H7 (cell line): ENCODE results near the gene IGSF9. TPM values are rescaled to one million over a fixed set of nuclear protein-coding genes. Genes with fewer than 3 reads are reported as not detected.

Experiments used
- DNase-seq: peaks from one replicate; pipeline ENCODE4 v3.0.0; 2012
- H3K27me3 ChIP-seq: 2 replicates; pipeline ENCODE4 v1.6.0; 2011; ENCODE audit warnings: mild to moderate bottlenecking, low read length; ENCODE audit not compliant: control insufficient read depth, insufficient read depth
- H3K36me3 ChIP-seq: replicated peaks from 2 replicates; pipeline ENCODE4 v1.5.1; 2011; ENCODE audit warnings: low read length; ENCODE audit not compliant: control insufficient read depth, insufficient read depth
- H3K4me3 ChIP-seq: 2 replicates; pipeline ENCODE4 v1.5.1; 2011; ENCODE audit warnings: low read depth, mild to moderate bottlenecking, control low read depth, low read length, moderate library complexity; ENCODE audit not compliant: insufficient read depth
- total RNA-seq: library from RNA; depleted of rRNA; stranded (reverse); fragments of >200 nt; shearing (Covaris generic); gene quantifications from 2 replicates; pipeline ENCODE4 v1.2.3, GENCODE V29; 2014

Gene IGSF9
- total RNA-seq, 1 experiment from 2014 or later: 4.4 TPM

DNA sequence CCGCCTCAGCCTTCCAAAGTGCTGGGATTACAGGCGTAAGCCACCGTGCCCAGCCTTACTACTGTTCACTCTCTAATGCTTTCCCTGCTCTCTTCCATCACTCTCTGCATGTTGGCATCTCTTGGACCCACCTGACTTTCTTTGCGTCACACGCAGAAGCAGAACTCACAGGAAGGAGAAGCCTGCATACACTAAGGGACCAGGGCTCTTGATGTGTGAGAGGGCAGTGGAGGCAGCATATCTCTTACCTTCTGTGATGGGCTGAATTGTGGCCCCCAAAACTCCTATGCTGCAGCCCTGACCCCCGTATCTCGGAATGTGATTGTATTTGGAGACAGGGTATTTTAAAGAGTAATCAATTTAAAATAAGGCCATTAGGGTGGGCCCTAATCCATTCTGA is 35.4 kb upstream of the IGSF9 start:
- Histone ChIP-seq H3K36me3 (no peaks in the 10 kb centered on the region), H3K27me3 (no peaks in the 10 kb centered on the region; the same call in 1 of the 2 replicates), H3K4me3 (no peak overlapping the region)
- no peak for DNase-seq

DNA sequence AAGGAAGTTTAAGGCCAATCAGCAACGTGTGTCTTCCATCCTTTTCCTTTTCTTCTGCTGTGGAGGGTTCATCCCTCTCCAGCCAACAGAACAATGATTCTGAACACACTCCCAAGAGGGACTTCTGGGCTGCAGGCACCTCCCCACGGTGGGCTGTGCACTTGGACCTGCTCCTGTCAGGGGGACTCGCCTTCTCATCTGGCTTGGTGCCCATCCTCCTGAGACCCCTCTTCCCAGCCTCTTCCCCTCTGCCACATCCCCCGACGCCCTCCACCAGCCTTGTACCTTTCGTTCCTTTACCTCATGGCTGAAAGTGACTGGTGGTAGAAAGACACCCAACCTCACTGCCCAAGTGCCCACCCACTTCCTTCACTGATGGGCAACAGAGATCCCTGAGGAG is 34.7 kb upstream of the IGSF9 start:
- no peaks in the 10 kb centered on the region; the same call in 1 of the 2 replicates for H3K27me3 ChIP-seq
- no peak overlapping the region for H3K4me3 ChIP-seq
- no peaks in the 10 kb centered on the region for H3K36me3 ChIP-seq
- DNase-seq: no peak

DNA sequence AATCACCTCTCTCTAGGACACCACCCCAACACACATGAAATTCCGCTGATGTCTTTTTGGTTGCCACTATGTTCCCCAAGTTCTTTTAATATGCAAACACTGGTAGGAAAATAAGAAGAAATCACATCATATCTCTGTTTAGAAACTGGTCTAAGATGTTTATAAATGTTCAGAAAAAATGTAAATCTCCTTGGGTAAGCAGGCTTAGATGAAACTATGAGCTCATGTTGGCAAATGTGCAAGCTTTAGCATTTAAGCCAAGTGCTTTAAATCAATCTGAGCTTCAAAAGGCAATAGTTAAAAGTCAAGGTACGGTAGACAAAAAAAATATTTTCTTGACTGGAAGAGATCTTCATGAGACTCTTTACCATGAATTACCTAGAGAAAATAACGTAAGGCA is 33.8 kb upstream of the IGSF9 start:
- no peaks in the 10 kb centered on the region for H3K36me3 ChIP-seq
- no peak for DNase-seq
- peaks cover 4% of the 10 kb centered on the region; the same call in 1 of the 2 replicates for H3K27me3 ChIP-seq
- no peak overlapping the region for H3K4me3 ChIP-seq

DNA sequence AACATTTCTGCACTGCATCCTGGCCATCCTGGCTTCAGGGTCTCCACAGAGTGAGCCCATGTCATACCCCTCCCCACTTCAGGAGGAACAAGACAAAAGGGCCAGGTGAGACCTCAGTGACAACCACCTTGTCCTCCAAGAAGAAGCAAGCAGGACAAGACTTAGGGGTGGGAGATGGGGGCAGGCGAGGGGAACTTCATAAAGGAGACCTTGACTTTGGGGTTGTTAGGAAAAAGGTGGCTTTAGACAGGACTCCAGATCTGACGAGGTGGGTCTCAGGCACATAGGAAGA is 32.6 kb upstream of the IGSF9 start:
- peaks cover 4% of the 10 kb centered on the region; the same call in 1 of the 2 replicates for H3K27me3 ChIP-seq
- no peak overlapping the region for H3K4me3 ChIP-seq
- no peaks in the 10 kb centered on the region for H3K36me3 ChIP-seq
- DNase-seq: no peak

DNA sequence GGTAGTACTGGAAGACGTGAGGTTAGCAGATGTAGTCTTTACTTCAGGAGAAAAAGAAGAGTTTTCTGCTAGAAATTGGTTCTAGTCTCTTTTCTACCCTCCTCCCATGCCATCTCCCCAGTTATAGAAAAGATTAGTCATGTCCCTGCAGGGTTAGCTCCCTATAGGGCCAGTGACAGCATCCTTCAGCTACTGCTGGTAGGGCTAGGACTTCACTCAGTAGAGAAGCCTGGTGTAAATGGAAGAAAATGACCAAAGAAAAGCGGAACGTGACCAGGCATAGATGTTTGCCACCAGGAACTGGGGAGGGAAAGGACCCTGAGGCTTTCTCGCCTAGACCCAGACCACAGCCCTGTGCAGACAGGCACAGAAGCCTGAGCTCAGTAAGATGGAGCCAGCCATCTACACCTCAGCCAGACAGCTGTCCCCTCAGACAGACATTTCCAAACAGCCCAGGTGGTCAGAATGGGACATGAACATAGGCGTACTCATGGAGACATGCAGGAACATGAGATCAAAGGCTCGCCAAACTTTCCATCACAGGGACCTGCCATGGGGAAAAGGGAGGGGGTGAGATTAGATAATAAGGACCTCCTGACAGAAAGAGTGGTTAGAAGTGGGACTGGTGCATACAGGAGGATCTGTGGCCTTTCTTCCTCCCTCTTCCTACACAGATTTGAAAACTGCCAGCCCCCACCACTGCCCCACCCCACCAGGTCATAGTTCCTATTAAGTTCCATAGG is 32.1 kb upstream of the IGSF9 start:
- DNase-seq: no peak
- Histone ChIP-seq H3K27me3 (peaks cover 4% of the 10 kb centered on the region; the same call in 1 of the 2 replicates), H3K4me3 (no peak overlapping the region), H3K36me3 (no peaks in the 10 kb centered on the region)

DNA sequence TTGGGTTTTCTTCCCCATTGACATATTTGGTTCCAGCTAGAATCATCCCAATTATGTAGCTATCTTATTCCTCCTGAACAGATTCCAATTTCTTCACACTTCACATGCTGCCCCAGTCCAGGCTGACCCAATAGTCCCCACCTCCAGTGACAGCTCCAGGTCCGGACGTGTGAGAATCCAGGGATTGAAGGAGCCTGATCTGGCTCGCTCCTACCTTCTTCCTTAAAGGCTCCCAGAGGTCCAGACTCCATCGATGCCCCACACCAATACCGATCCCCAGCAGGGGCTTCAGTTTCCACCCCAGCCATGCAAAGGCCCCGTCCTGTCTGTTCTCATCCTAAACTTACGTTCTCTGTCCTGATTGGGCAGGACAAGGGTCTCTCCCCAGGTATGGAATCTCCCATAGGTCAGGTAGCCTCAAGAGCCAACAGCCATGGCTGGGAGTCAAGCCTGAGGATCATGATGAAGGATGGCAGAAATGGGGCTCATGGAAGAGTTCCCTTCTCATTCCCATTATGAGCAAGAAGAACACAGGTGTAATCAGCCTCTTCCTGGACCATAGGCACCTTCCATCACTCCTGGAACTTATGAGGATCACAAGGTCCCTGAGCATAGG is 29.0 kb upstream of the IGSF9 start:
- Histone ChIP-seq H3K36me3 (no peaks in the 10 kb centered on the region), H3K4me3 (no peak overlapping the region), H3K27me3 (peaks cover 4% of the 10 kb centered on the region; the same call in 1 of the 2 replicates)
- no peak for DNase-seq

DNA sequence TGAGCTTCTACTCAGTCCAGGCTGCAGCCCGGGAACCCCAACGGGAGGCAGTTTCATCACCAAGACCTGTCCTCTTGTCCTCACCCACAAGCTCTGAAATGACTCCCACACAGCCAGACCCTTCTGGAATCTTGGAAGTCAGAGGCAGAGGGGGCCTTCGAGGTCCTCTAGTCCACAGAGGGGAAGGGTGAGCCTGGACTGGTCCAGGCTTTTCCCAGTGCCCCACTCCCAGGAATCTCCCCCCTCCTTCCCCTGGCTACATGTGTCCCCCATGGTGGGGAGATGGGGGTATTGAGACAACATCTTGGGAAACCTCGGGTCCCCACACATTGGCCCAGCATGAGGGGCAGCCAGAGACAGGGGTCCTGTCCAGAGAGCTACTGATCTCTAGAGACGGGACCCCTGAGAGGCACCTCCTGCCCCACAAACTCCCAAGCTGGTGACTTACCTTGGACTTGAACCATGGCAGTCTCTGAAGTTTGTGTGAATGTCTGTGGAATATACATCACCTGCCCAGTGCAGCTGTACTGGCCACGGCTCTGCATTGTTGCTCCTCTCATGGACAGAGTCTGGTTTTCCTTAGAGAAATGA is 28.0 kb upstream of the IGSF9 start:
- Histone ChIP-seq H3K36me3 (no peaks in the 10 kb centered on the region), H3K27me3 (peaks cover 4% of the 10 kb centered on the region; the same call in 1 of the 2 replicates)
- no peak for DNase-seq

DNA sequence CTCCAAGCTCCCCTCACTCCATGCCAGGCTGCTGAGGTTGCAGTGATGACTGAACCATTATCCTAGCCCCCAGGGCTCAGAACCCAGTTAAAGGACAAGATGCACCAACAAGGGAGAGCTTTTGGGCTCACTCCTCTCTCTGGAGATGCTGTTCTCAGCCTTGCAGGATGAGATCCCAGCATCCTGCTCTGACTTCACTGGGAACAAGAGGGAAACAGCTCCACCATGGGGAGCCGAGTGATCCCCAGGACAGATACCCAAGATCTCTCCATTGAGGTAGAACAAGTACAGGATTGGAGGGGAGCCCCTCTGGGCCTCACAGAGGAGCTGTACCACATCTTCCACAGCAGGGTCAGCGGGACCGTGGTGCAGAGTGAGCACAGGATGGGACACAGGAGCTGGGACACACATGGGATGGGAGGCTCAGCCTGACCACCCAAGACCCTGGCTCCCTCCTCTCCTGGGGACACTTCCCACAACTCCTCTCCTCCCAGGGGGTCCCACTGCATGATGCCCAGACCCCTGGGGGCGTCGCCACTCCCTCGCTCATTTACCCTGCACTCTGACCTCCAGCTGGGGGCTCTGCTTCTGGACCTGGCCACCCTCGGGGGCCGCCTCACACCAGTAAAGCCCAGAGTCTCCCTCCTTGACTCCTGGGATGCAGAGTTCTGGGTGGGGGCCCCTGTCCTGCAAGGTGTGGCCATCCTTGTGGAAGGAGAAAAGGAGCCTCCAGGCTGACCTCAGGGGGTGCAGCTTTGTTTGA is 27.2 kb upstream of the IGSF9 start:
- no peak for DNase-seq
- peaks cover 4% of the 10 kb centered on the region; the same call in 1 of the 2 replicates for H3K27me3 ChIP-seq
- no peaks in the 10 kb centered on the region for H3K36me3 ChIP-seq
- H3K4me3 ChIP-seq: no peak overlapping the region

More for the DNA sequence above, 28.0 kb upstream of the IGSF9 start:
- H3K4me3 ChIP-seq: no peak overlapping the region

DNA sequence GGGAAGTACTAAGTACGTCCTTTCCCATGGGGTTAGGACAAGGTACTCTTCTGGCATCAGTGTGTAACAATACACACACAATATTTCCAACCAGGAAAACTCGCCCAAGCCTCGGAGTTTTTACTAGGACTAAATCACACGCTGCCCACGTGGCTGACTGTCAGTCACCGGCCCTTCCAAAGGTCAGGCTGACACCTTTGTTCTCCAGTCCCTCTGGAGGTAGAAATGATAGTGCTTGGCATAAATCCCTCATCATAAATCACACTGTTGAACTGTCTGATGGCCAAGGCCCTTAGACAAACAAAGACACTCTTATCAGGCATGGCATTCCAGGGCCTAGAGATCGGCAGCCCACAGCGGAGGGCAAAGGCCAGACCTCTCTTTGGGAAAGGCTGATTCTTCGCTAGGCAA is 25.5 kb upstream of the IGSF9 start:
- Histone ChIP-seq H3K27me3 (peaks cover 4% of the 10 kb centered on the region; the same call in 1 of the 2 replicates), H3K4me3 (no peak overlapping the region), H3K36me3 (no peaks in the 10 kb centered on the region)
- DNase-seq: no peak

DNA sequence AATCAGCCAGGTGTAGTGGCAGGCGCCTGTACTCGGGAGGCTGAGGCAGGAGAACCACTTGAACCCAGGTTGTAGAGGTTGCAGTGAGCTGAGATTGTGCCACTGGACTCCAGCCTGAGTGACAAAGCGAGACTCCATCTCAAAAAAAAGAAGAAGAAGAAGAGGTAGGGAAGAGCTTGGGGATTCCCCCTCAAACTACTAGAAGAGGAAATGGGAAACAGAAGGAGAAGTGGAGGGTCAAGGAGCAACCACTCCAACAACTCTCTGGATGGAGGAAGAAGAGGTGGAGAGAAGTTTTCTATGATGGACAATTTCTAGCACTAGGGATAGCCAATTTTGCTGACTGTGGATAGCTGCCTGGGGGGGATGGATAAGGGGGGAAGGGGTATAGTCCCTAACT is 23.5 kb upstream of the IGSF9 start:
- no peak for DNase-seq
- H3K4me3 ChIP-seq: no peak overlapping the region

DNA sequence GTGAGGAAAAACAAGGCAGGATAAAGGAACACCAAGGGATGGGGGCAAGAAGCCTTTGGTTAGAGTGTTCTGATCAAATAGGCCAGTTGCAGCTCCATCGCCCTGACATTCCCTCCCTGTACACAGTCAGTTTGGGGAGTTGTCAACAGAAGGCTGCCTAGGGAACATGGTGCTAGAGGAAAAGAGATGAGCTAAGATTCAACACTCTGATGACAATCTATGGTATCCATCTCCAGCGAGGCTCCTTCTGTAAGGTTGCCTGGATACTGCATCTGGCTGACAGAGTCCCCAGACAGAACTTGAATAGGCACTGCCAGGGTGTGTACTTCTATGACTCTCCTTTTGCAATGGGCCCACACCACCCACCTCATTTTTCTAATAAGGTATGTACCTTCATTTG is 19.9 kb upstream of the IGSF9 start:
- H3K4me3 ChIP-seq: no peak overlapping the region
- no peak for DNase-seq
- H3K27me3 ChIP-seq: no peaks in the 10 kb centered on the region; the same call in none of the 2 replicates
- no peaks in the 10 kb centered on the region for H3K36me3 ChIP-seq

More for the DNA sequence above, 23.5 kb upstream of the IGSF9 start:
- Histone ChIP-seq H3K27me3 (no peaks in the 10 kb centered on the region; the same call in none of the 2 replicates), H3K36me3 (no peaks in the 10 kb centered on the region)

DNA sequence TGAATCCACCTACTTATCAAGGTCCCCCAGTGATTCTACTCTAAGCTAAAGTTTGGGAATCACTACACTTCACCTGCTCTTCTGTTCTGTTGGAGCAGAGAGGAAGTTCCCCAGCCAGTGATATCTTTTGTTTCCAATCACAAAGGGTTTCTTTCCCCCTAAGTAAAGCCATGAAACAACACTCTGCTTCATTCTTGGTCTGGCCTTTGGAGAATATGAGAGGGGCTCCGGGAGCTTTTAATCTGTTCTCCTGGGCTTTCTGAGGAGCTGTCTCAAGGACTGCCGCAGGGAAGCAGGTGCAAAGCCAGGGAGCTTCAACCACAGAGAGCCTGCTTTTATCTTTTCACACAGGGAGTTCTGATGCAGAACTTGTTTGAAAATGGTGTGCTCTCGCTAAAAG is 18.7 kb upstream of the IGSF9 start:
- peak; percentile 31 for DNase-seq
- Histone ChIP-seq H3K4me3 (no peak overlapping the region), H3K36me3 (no peaks in the 10 kb centered on the region), H3K27me3 (no peaks in the 10 kb centered on the region; the same call in 1 of the 2 replicates)

DNA sequence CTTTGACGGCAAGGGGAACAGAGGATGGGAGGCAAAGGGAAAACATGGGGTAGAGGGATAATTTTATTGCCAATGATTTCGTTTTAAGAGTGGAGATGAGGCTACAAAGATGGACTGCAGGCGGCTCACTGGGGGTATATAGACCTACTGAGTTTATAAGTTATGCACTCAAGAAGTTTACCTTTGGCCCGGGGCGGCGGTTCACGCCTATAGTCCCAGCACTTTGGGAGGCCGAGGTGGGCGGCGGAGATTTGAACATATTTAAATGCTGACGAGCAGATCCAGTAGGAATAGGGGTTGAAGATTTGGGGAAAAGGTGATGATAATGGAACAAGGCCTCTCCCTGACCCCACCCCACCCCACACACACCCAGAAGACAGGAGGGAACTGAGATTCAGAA is 16.8 kb upstream of the IGSF9 start:
- H3K36me3 ChIP-seq: no peaks in the 10 kb centered on the region
- DNase-seq: no peak

DNA sequence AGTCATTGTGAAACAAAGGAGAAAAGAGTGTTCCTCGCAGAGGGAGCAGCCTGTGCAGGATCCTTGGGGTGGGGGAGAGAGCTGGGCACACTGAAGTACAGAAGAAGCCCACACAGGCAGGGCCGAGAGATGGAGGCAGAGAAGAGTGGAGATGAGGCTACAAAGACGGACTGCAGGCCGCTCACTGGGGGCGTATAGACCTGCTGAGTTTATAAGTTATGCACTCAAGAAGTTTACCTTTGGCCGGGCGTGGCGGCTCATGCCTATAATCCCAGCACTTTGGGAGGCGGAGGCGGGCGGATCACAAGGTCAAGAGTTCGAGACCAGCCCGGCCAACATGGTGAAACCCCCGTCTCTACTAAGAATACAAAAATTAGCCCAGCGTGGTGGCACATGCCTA is 16.2 kb upstream of the IGSF9 start:
- Histone ChIP-seq H3K27me3 (no peaks in the 10 kb centered on the region; the same call in 1 of the 2 replicates), H3K36me3 (no peaks in the 10 kb centered on the region), H3K4me3 (no peak overlapping the region)
- no peak for DNase-seq

More for the DNA sequence above, 16.8 kb upstream of the IGSF9 start:
- Histone ChIP-seq H3K4me3 (no peak overlapping the region), H3K27me3 (no peaks in the 10 kb centered on the region; the same call in 1 of the 2 replicates)
